ENCODE data around the gene TBX15. TPM values are rescaled to one million over a fixed set of nuclear protein-coding genes. Genes with fewer than 3 reads are reported as not detected.

TBX15 gene
- total and polyA plus RNA-seq, 10 donors = 0.06 to 0.32 (median 0.11) TPM; not detected in 4

DNA sequence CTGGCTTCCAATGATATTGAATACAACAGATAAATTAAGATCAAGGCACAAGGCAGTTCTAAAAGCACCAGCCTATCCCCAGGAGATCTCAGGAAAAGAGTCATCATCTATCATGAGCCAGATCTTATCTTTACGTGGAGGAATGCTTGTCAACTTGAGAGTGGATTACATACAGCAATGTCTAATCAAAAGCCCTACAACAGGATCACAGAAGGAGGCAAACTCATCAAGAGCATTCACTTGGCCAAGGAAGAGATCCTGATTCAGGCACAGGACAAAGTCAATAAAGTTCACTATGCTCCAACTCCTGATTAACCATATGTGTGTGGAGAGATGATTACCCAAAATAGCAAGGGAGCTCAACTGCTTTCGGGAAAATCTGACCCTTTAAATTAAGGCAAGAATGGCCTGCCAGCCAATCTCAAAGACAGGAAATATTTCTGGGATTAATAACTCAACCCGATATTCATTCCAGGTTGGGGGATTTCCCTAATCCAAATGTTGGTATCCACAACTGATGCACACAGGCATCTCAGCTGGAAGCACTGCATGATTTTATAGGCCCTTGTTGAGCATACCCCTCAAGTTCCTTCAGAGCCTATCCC is 33.7 kb downstream of the TBX15 start:
- H3K36me3 ChIP-seq = no peaks in the 10 kb centered on the region
- intact Hi-C loops (cut with DNase I; ENCODE audit: low total_unique reads) = no loop called here
- no peak overlapping the region for H3K4me3 ChIP-seq
- H3K27me3 ChIP-seq (replicated peaks in 1 of 7) = no peaks in the 10 kb centered on the region
- H3K4me1 ChIP-seq = peaks cover 0 to 4% (median 3%) of the 10 kb centered on the region in 6 donors
- no peak overlapping the region for H3K27ac ChIP-seq
- peaks cover 0 to 4% (median 0%) of the 10 kb centered on the region in 8 donors for H3K9me3 ChIP-seq
- no peak for DNase-seq
- no peak for TF ChIP-seq POLR2AphosphoS5 (IDR thresholded peaks at IDR 0.05)
- TF ChIP-seq POLR2A (IDR thresholded peaks at IDR 0.05) = no peak
- TF ChIP-seq, protein P1, sequence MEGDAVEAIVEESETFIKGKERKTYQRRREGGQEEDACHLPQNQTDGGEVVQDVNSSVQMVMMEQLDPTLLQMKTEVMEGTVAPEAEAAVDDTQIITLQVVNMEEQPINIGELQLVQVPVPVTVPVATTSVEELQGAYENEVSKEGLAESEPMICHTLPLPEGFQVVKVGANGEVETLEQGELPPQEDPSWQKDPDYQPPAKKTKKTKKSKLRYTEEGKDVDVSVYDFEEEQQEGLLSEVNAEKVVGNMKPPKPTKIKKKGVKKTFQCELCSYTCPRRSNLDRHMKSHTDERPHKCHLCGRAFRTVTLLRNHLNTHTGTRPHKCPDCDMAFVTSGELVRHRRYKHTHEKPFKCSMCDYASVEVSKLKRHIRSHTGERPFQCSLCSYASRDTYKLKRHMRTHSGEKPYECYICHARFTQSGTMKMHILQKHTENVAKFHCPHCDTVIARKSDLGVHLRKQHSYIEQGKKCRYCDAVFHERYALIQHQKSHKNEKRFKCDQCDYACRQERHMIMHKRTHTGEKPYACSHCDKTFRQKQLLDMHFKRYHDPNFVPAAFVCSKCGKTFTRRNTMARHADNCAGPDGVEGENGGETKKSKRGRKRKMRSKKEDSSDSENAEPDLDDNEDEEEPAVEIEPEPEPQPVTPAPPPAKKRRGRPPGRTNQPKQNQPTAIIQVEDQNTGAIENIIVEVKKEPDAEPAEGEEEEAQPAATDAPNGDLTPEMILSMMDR (IDR thresholded peaks at IDR 0.05 in 8 of 11, conservative IDR thresholded peaks at IDR 0.05 in 3 of 11) = no peak
- WGBS, 5 donors = 72 to 91% (median 74%) methylated on average over 3 of the region's 3 CpGs

DNA sequence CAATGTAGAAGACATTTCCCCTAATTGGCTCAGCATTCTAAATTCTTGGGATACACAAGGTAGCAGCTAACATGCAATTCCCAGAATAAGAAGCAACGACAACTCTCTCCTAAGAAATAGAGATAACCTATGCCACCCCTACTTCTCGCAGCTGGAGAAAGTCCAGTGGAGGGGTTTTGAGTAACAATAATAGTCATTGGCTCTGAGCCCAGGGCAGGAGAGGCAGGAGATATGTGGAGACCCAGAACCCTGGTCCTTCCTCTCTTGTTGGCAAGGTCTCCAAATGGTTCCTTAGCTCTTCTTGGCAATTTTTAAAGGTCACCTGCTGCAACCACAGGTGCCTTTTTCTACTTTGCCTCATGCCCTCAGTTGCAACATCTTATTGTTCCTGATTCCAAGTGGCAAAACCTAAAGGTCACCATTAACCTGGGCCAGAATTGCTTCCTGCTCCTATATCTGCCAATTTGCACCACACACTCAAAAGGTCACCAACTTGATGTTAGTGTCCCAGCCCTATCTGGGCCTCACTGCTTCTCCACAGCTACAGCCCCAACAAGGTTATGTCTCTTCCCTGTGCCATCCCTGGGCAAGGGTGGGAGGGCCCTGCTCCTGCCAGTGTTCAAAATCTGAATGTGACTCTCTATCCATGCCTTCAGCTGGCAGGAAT is 36.7 kb downstream of the TBX15 start:
- intact Hi-C loops (cut with DNase I; ENCODE audit: low total_unique reads) = no loop called here
- H3K27ac ChIP-seq = no peak overlapping the region
- 53 to 100% (median 81%) methylated on average over 2 of the region's 2 CpGs for WGBS, 5 donors
- H3K9me3 ChIP-seq = peaks cover 0 to 4% (median 0%) of the 10 kb centered on the region in 8 donors
- H3K4me1 ChIP-seq = no peaks in the 10 kb centered on the region
- DNase-seq = no peak
- no peaks in the 10 kb centered on the region for H3K27me3 ChIP-seq (replicated peaks in 1 of 7)
- no peaks in the 10 kb centered on the region for H3K36me3 ChIP-seq
- H3K4me3 ChIP-seq = no peak overlapping the region
- TF ChIP-seq, protein P1 (IDR thresholded peaks at IDR 0.05 in 8 of 11, conservative IDR thresholded peaks at IDR 0.05 in 3 of 11) = no peak
- TF ChIP-seq POLR2AphosphoS5 (IDR thresholded peaks at IDR 0.05) (no peak), POLR2A (IDR thresholded peaks at IDR 0.05) (no peak)

DNA sequence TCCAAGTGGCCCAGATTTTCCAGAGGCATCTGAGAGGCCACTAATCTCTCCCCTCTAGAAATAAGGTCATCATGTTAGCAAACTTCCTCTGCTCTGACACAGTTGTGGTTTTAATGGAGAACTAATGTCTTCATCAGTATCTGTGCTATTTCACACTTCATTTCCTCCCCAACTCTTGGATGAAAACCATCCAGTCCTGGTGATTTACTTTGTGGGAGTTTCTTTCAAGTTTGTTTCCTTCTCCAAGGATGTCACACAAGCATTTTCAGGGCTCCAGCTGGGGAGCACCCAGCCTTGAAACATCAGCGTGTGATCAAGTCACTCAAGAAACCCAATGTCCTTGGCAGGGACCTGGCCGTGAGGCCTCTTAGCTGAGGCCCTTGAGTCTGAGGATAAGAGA is 38.8 kb downstream of the TBX15 start:
- no peak for DNase-seq
- intact Hi-C loops (cut with DNase I; ENCODE audit: low total_unique reads) = no loop called here
- WGBS, 5 donors = 73 to 89% (median 78%) methylated on average over 2 of the region's 2 CpGs
- H3K36me3 ChIP-seq = no peaks in the 10 kb centered on the region
- TF ChIP-seq, protein P1 (IDR thresholded peaks at IDR 0.05 in 8 of 11, conservative IDR thresholded peaks at IDR 0.05 in 3 of 11) = no peak
- TF ChIP-seq POLR2A (IDR thresholded peaks at IDR 0.05) (no peak), POLR2AphosphoS5 (IDR thresholded peaks at IDR 0.05) (no peak)
- no peaks in the 10 kb centered on the region for H3K27me3 ChIP-seq (replicated peaks in 1 of 7)
- H3K9me3 ChIP-seq = peaks cover 0 to 4% (median 0%) of the 10 kb centered on the region in 8 donors
- no peak overlapping the region for H3K27ac ChIP-seq
- H3K4me3 ChIP-seq = no peak overlapping the region
- no peaks in the 10 kb centered on the region for H3K4me1 ChIP-seq

DNA sequence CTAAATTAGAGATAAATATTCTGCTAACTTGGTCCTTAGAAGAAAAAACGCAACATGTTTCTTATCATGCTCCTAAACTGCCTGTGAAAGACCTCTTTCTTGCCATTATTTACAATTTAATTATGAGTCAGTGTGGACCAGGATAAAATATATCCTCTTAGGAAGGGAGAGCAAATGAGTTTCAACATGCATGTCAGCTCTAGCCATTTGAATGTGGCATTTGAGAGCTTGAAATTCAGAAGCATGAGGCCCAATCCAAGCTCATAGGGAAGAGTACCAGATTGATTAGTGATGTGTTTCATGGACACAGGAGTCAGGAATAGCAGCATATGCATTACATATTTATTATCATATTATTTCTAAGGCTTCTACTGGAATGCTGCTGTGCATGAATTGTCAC is 39.3 kb downstream of the TBX15 start:
- no peak for DNase-seq
- intact Hi-C loops (cut with DNase I; ENCODE audit: low total_unique reads) = no loop called here
- 80 to 100% (median 93%) methylated on average over 1 of the region's 1 CpG for WGBS, 5 donors

More for the DNA sequence above, 39.3 kb downstream of the TBX15 start:
- no peaks in the 10 kb centered on the region for H3K27me3 ChIP-seq (replicated peaks in 1 of 7)
- H3K4me1 ChIP-seq = no peaks in the 10 kb centered on the region
- TF ChIP-seq, protein P1 (IDR thresholded peaks at IDR 0.05 in 8 of 11, conservative IDR thresholded peaks at IDR 0.05 in 3 of 11) = no peak
- TF ChIP-seq POLR2AphosphoS5 (IDR thresholded peaks at IDR 0.05) (no peak), POLR2A (IDR thresholded peaks at IDR 0.05) (no peak)
- no peak overlapping the region for H3K27ac ChIP-seq
- H3K36me3 ChIP-seq = no peaks in the 10 kb centered on the region
- H3K9me3 ChIP-seq = peaks cover 0 to 4% (median 0%) of the 10 kb centered on the region in 8 donors
- H3K4me3 ChIP-seq = no peak overlapping the region

Data from spleen (tissue), 11 donors.